Measurements from ENCODE around the gene CCBE1.

CCBE1 gene

GRCh38 chr18:59631583-59632181 is 65.5 kb downstream of the CCBE1 start:
- Mint-ChIP-seq H3K27me3 (peaks cover 5% of the 10 kb centered on the region), H3K4me1 (no peaks in the 10 kb centered on the region), H3K9me3 (no peaks in the 10 kb centered on the region), H3K4me3 (no peak overlapping the region), H3K36me3 (peaks cover 2% of the 10 kb centered on the region), H3K27ac (no peak overlapping the region)

- peaks cover 2% of the 10 kb centered on the region for H3K36me3 Mint-ChIP-seq
- no peak overlapping the region for H3K27ac Mint-ChIP-seq
- no peak overlapping the region for H3K4me3 Mint-ChIP-seq
- H3K27me3 Mint-ChIP-seq = peaks cover 5% of the 10 kb centered on the region
- no peaks in the 10 kb centered on the region for H3K4me1 Mint-ChIP-seq
- no peaks in the 10 kb centered on the region for H3K9me3 Mint-ChIP-seq
These were observed 67.3 kb downstream of the CCBE1 start for GRCh38 chr18:59629894-59630293.

GRCh38 chr18:59628995-59629394 is 68.2 kb downstream of the CCBE1 start:
- Mint-ChIP-seq H3K27ac (no peak overlapping the region), H3K4me3 (no peak overlapping the region), H3K9me3 (no peaks in the 10 kb centered on the region), H3K27me3 (peaks cover 5% of the 10 kb centered on the region), H3K4me1 (no peaks in the 10 kb centered on the region), H3K36me3 (peaks cover 2% of the 10 kb centered on the region)

- H3K27me3 Mint-ChIP-seq = peaks cover 4% of the 10 kb centered on the region
- no peaks in the 10 kb centered on the region for H3K4me1 Mint-ChIP-seq
- no peaks in the 10 kb centered on the region for H3K9me3 Mint-ChIP-seq
- H3K36me3 Mint-ChIP-seq = peaks cover 2% of the 10 kb centered on the region
- H3K4me3 Mint-ChIP-seq = no peak overlapping the region
- no peak overlapping the region for H3K27ac Mint-ChIP-seq
These were observed 69.8 kb downstream of the CCBE1 start for GRCh38 chr18:59627414-59627813.

GRCh38 chr18:59624369-59624765 is 72.9 kb downstream of the CCBE1 start:
- Mint-ChIP-seq H3K4me3 (no peak overlapping the region), H3K9me3 (no peaks in the 10 kb centered on the region), H3K36me3 (peaks cover 2% of the 10 kb centered on the region), H3K4me1 (no peaks in the 10 kb centered on the region), H3K27me3 (peaks cover 11% of the 10 kb centered on the region), H3K27ac (no peak overlapping the region)

GRCh38 chr18:59623456-59624368 is 73.5 kb downstream of the CCBE1 start:
- H3K27me3 Mint-ChIP-seq = peaks cover 8% of the 10 kb centered on the region
- H3K36me3 Mint-ChIP-seq = peaks cover 2% of the 10 kb centered on the region
- H3K9me3 Mint-ChIP-seq = no peaks in the 10 kb centered on the region
- H3K27ac Mint-ChIP-seq = no peak overlapping the region
- H3K4me3 Mint-ChIP-seq = no peak overlapping the region
- H3K4me1 Mint-ChIP-seq = no peaks in the 10 kb centered on the region

GRCh38 chr18:59621027-59621426 is 76.2 kb downstream of the CCBE1 start:
- no peaks in the 10 kb centered on the region for H3K36me3 Mint-ChIP-seq
- H3K27me3 Mint-ChIP-seq = peaks cover 10% of the 10 kb centered on the region
- H3K27ac Mint-ChIP-seq = no peak overlapping the region
- H3K4me3 Mint-ChIP-seq = no peak overlapping the region
- H3K4me1 Mint-ChIP-seq = no peaks in the 10 kb centered on the region
- no peaks in the 10 kb centered on the region for H3K9me3 Mint-ChIP-seq

GRCh38 chr18:59620381-59620780 is 76.8 kb downstream of the CCBE1 start:
- Mint-ChIP-seq H3K4me3 (no peak overlapping the region), H3K27ac (no peak overlapping the region), H3K9me3 (no peaks in the 10 kb centered on the region), H3K27me3 (peaks cover 10% of the 10 kb centered on the region), H3K4me1 (no peaks in the 10 kb centered on the region), H3K36me3 (no peaks in the 10 kb centered on the region)

- Mint-ChIP-seq H3K4me3 (no peak overlapping the region), H3K36me3 (no peaks in the 10 kb centered on the region), H3K27ac (no peak overlapping the region), H3K4me1 (no peaks in the 10 kb centered on the region), H3K27me3 (peaks cover 10% of the 10 kb centered on the region), H3K9me3 (no peaks in the 10 kb centered on the region)
These were observed 77.4 kb downstream of the CCBE1 start for GRCh38 chr18:59619816-59620215.

- Mint-ChIP-seq H3K4me1 (no peaks in the 10 kb centered on the region), H3K27me3 (peaks cover 10% of the 10 kb centered on the region), H3K27ac (no peak overlapping the region), H3K36me3 (no peaks in the 10 kb centered on the region), H3K4me3 (no peak overlapping the region), H3K9me3 (no peaks in the 10 kb centered on the region)
These were observed 79.7 kb downstream of the CCBE1 start for GRCh38 chr18:59617468-59617932.

GRCh38 chr18:59616501-59616900 is 80.7 kb downstream of the CCBE1 start:
- Mint-ChIP-seq H3K9me3 (no peaks in the 10 kb centered on the region), H3K27me3 (peaks cover 10% of the 10 kb centered on the region), H3K27ac (no peak overlapping the region), H3K4me3 (no peak overlapping the region), H3K4me1 (no peaks in the 10 kb centered on the region), H3K36me3 (no peaks in the 10 kb centered on the region)

GRCh38 chr18:59613903-59614302 is 83.3 kb downstream of the CCBE1 start:
- Mint-ChIP-seq H3K4me3 (no peak overlapping the region), H3K9me3 (no peaks in the 10 kb centered on the region), H3K4me1 (no peaks in the 10 kb centered on the region), H3K27ac (no peak overlapping the region), H3K27me3 (peaks cover 2% of the 10 kb centered on the region), H3K36me3 (no peaks in the 10 kb centered on the region)

- H3K36me3 Mint-ChIP-seq = no peaks in the 10 kb centered on the region
- peaks cover 2% of the 10 kb centered on the region for H3K27me3 Mint-ChIP-seq
- H3K4me3 Mint-ChIP-seq = no peak overlapping the region
- H3K9me3 Mint-ChIP-seq = no peaks in the 10 kb centered on the region
- H3K27ac Mint-ChIP-seq = no peak overlapping the region
- no peaks in the 10 kb centered on the region for H3K4me1 Mint-ChIP-seq
These were observed 84.8 kb downstream of the CCBE1 start for GRCh38 chr18:59612381-59612780.

- H3K9me3 Mint-ChIP-seq = no peaks in the 10 kb centered on the region
- H3K36me3 Mint-ChIP-seq = no peaks in the 10 kb centered on the region
- H3K4me1 Mint-ChIP-seq = no peaks in the 10 kb centered on the region
- no peak overlapping the region for H3K4me3 Mint-ChIP-seq
- H3K27me3 Mint-ChIP-seq = no peaks in the 10 kb centered on the region
- H3K27ac Mint-ChIP-seq = no peak overlapping the region
These were observed 86.6 kb downstream of the CCBE1 start for GRCh38 chr18:59610546-59611140.

GRCh38 chr18:59609654-59610053 is 87.6 kb downstream of the CCBE1 start:
- H3K27ac Mint-ChIP-seq = no peak overlapping the region
- no peaks in the 10 kb centered on the region for H3K36me3 Mint-ChIP-seq
- H3K4me3 Mint-ChIP-seq = no peak overlapping the region
- no peaks in the 10 kb centered on the region for H3K4me1 Mint-ChIP-seq
- H3K9me3 Mint-ChIP-seq = no peaks in the 10 kb centered on the region
- H3K27me3 Mint-ChIP-seq = no peaks in the 10 kb centered on the region

- no peaks in the 10 kb centered on the region for H3K9me3 Mint-ChIP-seq
- no peaks in the 10 kb centered on the region for H3K4me1 Mint-ChIP-seq
- H3K27me3 Mint-ChIP-seq = no peaks in the 10 kb centered on the region
- H3K4me3 Mint-ChIP-seq = no peak overlapping the region
- H3K36me3 Mint-ChIP-seq = no peaks in the 10 kb centered on the region
- no peak overlapping the region for H3K27ac Mint-ChIP-seq
These were observed 89.8 kb downstream of the CCBE1 start for GRCh38 chr18:59607471-59607870.
